Measurements from ENCODE around the gene CCDC167. TPM values are rescaled to one million over a fixed set of nuclear protein-coding genes. Genes with fewer than 3 reads are reported as not detected.

CCDC167 gene
- total RNA-seq, 2 donors from 2014 or later, result 7.6 to 10.9 TPM

GRCh38 chr6:37459981-37460800 lies 39.5 kb downstream of the CCDC167 start:
- no peaks in the 10 kb centered on the region for H3K4me1 ChIP-seq
- TF ChIP-seq POLR2A (IDR thresholded peaks at IDR 0.05), result no peak
- TF ChIP-seq, protein P1, sequence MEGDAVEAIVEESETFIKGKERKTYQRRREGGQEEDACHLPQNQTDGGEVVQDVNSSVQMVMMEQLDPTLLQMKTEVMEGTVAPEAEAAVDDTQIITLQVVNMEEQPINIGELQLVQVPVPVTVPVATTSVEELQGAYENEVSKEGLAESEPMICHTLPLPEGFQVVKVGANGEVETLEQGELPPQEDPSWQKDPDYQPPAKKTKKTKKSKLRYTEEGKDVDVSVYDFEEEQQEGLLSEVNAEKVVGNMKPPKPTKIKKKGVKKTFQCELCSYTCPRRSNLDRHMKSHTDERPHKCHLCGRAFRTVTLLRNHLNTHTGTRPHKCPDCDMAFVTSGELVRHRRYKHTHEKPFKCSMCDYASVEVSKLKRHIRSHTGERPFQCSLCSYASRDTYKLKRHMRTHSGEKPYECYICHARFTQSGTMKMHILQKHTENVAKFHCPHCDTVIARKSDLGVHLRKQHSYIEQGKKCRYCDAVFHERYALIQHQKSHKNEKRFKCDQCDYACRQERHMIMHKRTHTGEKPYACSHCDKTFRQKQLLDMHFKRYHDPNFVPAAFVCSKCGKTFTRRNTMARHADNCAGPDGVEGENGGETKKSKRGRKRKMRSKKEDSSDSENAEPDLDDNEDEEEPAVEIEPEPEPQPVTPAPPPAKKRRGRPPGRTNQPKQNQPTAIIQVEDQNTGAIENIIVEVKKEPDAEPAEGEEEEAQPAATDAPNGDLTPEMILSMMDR (IDR thresholded peaks at IDR 0.05), result no peak
- H3K36me3 ChIP-seq (replicated peaks in 1 of 2; ENCODE audit: insufficient read depth in 1 of 2, low read depth in 2 of 2), result peaks cover 0 to 13% of the 10 kb centered on the region in 2 donors
- H3K27ac ChIP-seq, result no peak overlapping the region
- H3K4me3 ChIP-seq, result no peak overlapping the region
- ATAC-seq (no peak), DNase-seq (no peak)
- no peaks in the 10 kb centered on the region for H3K9me3 ChIP-seq
- H3K27me3 ChIP-seq, result no peaks in the 10 kb centered on the region
- 86 to 91% methylated on average over 5 of the region's 5 CpGs for WGBS, 2 donors
- intact Hi-C loops (cut with DNase I), result no loop called here

DNA sequence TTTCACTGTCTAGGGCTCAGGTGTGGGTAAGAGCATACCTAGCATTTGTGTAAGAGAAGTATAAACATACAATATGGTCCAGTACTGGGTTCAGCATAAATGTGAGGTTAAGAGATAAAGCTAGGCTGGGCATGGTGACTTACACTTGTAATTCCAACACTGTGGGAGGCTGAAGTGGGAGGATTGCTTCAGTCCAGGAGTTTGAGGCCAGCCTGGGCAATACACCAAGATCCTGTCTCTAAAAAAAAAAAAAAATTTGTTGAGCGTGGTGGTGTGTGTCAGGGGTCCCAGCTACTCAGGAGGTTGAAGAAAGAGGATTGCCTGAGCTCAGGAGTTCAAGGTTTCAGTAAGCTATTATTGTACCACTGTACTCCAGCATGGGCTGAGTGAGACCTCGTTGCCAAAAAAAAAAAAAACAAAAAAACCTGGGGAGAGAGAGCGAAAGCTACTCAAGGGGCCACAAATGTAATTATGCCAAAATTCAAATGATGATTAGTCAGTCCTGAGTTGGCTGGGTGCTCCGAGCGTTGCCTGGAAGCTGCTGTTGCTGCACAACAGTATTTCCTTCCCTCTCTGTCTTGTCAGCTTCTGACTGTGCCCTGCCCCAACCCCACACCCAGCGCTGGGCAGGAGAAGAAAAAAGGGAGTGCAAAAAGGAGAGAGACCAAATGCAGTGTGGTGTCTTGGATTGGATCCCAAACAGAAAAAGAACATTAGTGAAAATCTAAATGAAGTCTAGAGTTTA lies 42.7 kb downstream of the CCDC167 start:
- Histone ChIP-seq H3K9me3 (no peaks in the 10 kb centered on the region), H3K4me3 (no peak overlapping the region), H3K4me1 (no peaks in the 10 kb centered on the region), H3K36me3 (replicated peaks in 1 of 2; ENCODE audit: insufficient read depth in 1 of 2, low read depth in 2 of 2) (peaks cover 0 to 10% of the 10 kb centered on the region in 2 donors), H3K27ac (no peak overlapping the region), H3K27me3 (no peaks in the 10 kb centered on the region)
- intact Hi-C loops (cut with DNase I), result no loop called here
- TF ChIP-seq, protein P1 (IDR thresholded peaks at IDR 0.05), result no peak
- TF ChIP-seq POLR2A (IDR thresholded peaks at IDR 0.05), result no peak
- peak in 1 of 4 donors; percentile 17 for DNase-seq
- WGBS, 2 donors, result 72 to 73% methylated on average over 6 of the region's 6 CpGs
- no peak for ATAC-seq

GRCh38 chr6:37456126-37456525 lies 43.6 kb downstream of the CCDC167 start:
- intact Hi-C loops (cut with DNase I), result no loop called here
- Histone ChIP-seq H3K36me3 (replicated peaks in 1 of 2; ENCODE audit: insufficient read depth in 1 of 2, low read depth in 2 of 2) (peaks cover 0 to 7% of the 10 kb centered on the region in 2 donors), H3K27me3 (no peaks in the 10 kb centered on the region), H3K9me3 (no peaks in the 10 kb centered on the region), H3K27ac (no peak overlapping the region), H3K4me1 (no peaks in the 10 kb centered on the region), H3K4me3 (no peak overlapping the region)
- TF ChIP-seq, protein P1 (IDR thresholded peaks at IDR 0.05), result no peak
- no peak for TF ChIP-seq POLR2A (IDR thresholded peaks at IDR 0.05)
- ATAC-seq (no peak), DNase-seq (no peak)
- 93 to 96% methylated on average over 6 of the region's 6 CpGs for WGBS, 2 donors

DNA sequence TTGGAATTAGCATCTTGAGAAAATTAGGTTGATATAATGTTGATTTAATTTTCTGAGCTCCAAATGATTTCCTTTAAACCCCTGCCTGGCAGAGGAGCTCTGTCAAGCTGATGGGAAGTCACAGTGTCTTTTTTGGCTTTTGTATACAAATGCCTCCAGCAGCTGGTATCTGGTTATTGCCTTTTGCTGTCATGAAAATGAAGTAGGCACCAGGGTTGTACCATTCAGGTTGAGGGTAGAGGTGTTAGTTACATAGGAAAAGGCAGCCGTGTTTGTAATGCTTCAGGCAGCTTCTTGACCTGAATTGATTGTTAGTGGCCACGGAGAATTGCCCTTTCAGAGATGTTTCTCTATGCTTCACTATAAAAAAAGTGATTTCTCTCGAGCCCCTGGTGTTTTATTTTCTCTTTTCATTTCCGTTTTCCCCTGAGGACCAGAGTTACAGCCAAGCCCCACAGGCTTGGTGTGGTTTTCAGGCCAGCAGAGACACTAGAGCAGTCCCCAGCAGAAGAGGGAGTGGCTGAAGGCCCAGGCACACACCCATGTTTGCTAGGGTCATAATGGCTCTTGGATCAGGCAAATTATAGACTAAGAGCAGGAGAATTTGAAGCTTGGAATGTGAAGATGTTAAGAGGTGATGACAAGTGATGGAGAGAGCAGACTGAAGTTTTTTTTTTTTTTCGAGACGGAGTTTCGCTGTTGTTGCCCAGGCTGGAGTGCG lies 45.1 kb downstream of the CCDC167 start:
- no peaks in the 10 kb centered on the region for H3K4me1 ChIP-seq
- peaks cover 0 to 15% of the 10 kb centered on the region in 2 donors for H3K36me3 ChIP-seq (replicated peaks in 1 of 2; ENCODE audit: insufficient read depth in 1 of 2, low read depth in 2 of 2)
- no peaks in the 10 kb centered on the region for H3K27me3 ChIP-seq
- intact Hi-C loops (cut with DNase I), result no loop called here
- 87 to 91% methylated on average over 8 of the region's 8 CpGs for WGBS, 2 donors
- H3K9me3 ChIP-seq, result no peaks in the 10 kb centered on the region
- H3K4me3 ChIP-seq, result no peak overlapping the region
- no peak for DNase-seq
- ATAC-seq, result no peak
- H3K27ac ChIP-seq, result no peak overlapping the region
- TF ChIP-seq POLR2A (IDR thresholded peaks at IDR 0.05), result no peak
- TF ChIP-seq, protein P1 (IDR thresholded peaks at IDR 0.05), result no peak
